Measurements from ENCODE around the gene PAH.

PAH gene

GRCh38 chr12:102950107-102950949 is 33.3 kb upstream of the PAH start:
- DNase-seq (ENCODE audit: low spot score), result no peak

- peak; percentile 47 for DNase-seq (ENCODE audit: low spot score)
Observed at GRCh38 chr12:102948941-102949352, 31.9 kb upstream of the PAH start.

- no peak for DNase-seq (ENCODE audit: low spot score)
Observed at GRCh38 chr12:102946042-102946441, 29.0 kb upstream of the PAH start.

DNA sequence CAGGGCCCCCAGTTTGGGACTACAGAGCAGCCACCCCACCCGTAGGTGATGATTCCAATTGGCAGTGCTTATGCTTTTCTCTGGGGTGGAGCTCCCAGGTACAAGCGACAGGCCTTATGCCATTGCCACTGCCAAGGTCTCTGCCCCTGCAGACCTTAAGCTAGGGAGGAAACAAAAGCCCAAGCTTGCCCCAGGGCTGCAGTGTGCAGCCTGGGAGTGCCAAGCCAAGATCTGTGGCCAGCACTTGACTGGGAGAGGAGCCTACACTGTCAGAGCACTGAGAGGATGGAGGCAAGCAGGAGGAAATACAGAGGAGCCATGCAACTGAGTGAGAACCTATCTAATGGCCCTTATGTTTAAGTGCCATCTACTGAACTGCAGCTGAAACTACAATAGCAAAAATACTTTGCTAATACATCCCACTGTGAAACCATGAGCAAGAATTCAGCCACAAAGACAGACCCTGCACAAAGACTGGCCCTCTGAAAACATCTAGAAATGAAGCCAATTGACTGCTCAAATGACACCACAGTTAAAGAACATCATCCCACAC is 22.7 kb upstream of the PAH start:
- no peak for DNase-seq (ENCODE audit: low spot score)

GRCh38 chr12:102939059-102939458 is 22.0 kb upstream of the PAH start:
- no peak for DNase-seq (ENCODE audit: low spot score)

- no peak for DNase-seq (ENCODE audit: low spot score)
Observed at GRCh38 chr12:102933168-102933567, 16.1 kb upstream of the PAH start.

DNA sequence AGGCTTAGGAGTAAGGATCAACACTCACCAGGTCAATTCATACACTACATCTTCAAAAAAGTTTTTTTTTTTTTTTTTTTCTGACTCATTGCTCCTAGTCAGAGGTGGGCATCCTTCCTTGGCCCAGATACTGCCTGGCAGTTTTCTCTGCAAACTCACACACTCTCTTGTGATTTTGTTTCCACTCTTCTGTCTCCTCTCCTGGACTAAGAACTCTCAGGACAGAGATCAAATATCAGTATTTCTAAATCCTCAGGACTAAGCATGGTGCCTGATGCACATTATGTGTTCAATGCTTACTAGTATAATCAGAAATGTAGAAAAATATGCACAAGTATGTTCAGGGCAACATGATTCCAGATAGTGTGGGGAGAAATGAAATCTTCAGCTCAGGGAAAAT is 10.2 kb upstream of the PAH start:
- no peak for DNase-seq (ENCODE audit: low spot score)

GRCh38 chr12:102921240-102921639 is 4.2 kb upstream of the PAH start:
- no peak for DNase-seq (ENCODE audit: low spot score)

- DNase-seq (ENCODE audit: low spot score), result no peak
Observed at GRCh38 chr12:102920271-102920670, 3.2 kb upstream of the PAH start.

GRCh38 chr12:102918840-102919239 is 1.8 kb upstream of the PAH start:
- no peak for DNase-seq (ENCODE audit: low spot score)

GRCh38 chr12:102916252-102917025 is 605 bp downstream of the PAH start:
- no peak for DNase-seq (ENCODE audit: low spot score)

GRCh38 chr12:102913453-102914226 is 3.4 kb downstream of the PAH start:
- no peak for DNase-seq (ENCODE audit: low spot score)

DNA sequence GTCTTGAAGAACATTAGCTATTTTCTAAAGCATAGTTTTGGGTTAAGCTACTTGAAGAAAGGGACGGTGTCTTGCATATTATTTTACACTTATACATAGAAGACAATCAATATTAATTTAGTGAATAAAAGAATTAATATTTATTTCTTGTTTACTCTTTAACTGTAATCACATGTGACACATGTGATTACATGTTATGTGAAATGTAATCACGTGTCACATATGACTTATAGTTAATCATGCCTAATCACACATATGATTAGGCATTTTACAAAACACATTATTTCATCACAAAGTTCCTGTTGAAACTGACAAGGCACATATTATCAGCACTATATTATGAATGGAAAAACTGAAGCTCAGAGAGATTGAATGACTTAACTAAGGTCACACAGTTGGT is 4.8 kb downstream of the PAH start:
- no peak for DNase-seq (ENCODE audit: low spot score)

- no peak for DNase-seq (ENCODE audit: low spot score)
Observed at GRCh38 chr12:102911320-102911719, 5.7 kb downstream of the PAH start.

DNA sequence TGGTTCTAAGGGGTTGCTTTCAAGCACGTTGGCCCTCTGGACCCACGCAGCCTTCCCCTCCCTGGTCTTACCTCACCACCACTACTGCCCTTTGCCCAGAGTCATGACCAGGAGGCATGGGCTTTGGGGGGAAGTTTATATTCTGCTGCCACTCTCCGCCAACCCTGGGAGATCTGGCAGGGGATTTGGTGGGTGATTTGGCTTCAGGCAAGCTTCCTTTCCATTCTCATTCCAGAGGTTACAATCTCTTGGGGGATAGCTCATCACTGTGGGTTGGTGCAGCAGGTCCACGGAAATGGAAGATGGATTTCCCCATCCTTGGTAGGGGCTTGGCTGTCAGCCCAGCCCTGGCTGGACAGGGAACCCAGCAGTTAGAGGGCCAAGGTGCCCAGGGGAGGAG is 6.3 kb downstream of the PAH start:
- DNase-seq (ENCODE audit: low spot score), result no peak

- DNase-seq (ENCODE audit: low spot score), result no peak
Observed at GRCh38 chr12:102910137-102910536, 6.9 kb downstream of the PAH start.

DNA sequence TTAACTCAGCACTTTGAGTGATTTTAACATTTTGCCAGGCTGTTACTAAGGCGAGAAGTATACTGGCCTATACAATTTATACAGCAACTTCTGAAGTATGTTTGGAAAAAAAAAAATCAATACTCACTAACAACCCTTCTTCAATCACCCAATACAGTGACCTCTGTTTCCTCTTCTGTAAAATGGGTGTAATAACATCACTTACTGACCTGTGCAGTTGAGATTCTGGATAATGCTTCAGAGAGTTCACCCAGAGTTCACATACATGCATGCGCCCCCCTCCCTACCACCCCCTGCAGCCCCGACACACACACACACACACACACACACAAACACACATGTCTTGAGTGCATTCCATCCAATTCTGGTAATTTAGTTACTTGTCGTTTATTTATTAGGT is 9.1 kb downstream of the PAH start:
- no peak for DNase-seq (ENCODE audit: low spot score)

GRCh38 chr12:102905229-102905628 is 11.8 kb downstream of the PAH start:
- no peak for DNase-seq (ENCODE audit: low spot score)

- no peak for DNase-seq (ENCODE audit: low spot score)
Observed at GRCh38 chr12:102903337-102904007, 13.6 kb downstream of the PAH start.

- DNase-seq (ENCODE audit: low spot score), result no peak
Observed at GRCh38 chr12:102902093-102902492, 15.0 kb downstream of the PAH start.

- no peak for DNase-seq (ENCODE audit: low spot score)
Observed at GRCh38 chr12:102900389-102900788, 16.7 kb downstream of the PAH start.

GRCh38 chr12:102896067-102896466 is 21.0 kb downstream of the PAH start:
- no peak for DNase-seq (ENCODE audit: low spot score)
